Astrocyte (in vitro differentiated cells and primary cell): Measurements from ENCODE around the gene RTEL1. TPM values are rescaled to one million over a fixed set of nuclear protein-coding genes. Genes with fewer than 3 reads are reported as not detected.

ENCODE experiments used
- DNase-seq: peaks from one replicate; pipeline ENCODE4 v3.0.0-alpha.2; 2010; ENCODE audit warnings: low read depth
- FAIRE-seq: peaks from 2 replicates; lab custom pipeline; 2011; peaks lifted over from hg19 to GRCh38; lab: Jason Lieb, UNC
- H2AFZ ChIP-seq: 2 replicates; pipeline ENCODE4 v1.6.0; 2012; ENCODE audit warnings: low read depth, low read length, inconsistent platforms
- H3K27ac ChIP-seq: 2 replicates; pipeline ENCODE4 v1.5.1; 2011; ENCODE audit warnings: low read depth, low read length, inconsistent platforms
- H3K27me3 ChIP-seq: 2 replicates; pipeline ENCODE4 v1.6.0; 2011; ENCODE audit warnings: low read length, inconsistent platforms; ENCODE audit not compliant: insufficient read depth
- H3K36me3 ChIP-seq: 2 replicates; pipeline ENCODE4 v1.5.1; 2011; ENCODE audit warnings: low read length, inconsistent platforms; ENCODE audit not compliant: insufficient read depth
- H3K4me1 ChIP-seq: 2 replicates; pipeline ENCODE4 v1.5.1; 2011; ENCODE audit warnings: low read length, inconsistent platforms; ENCODE audit not compliant: insufficient read depth
- H3K4me2 ChIP-seq: 2 replicates; pipeline ENCODE4 v1.6.0; 2012; ENCODE audit warnings: low read length, inconsistent platforms
- H3K4me3 ChIP-seq: 2 replicates; pipeline ENCODE4 v1.5.1; 2011; ENCODE audit warnings: low read depth, mild to moderate bottlenecking, low read length, inconsistent platforms; ENCODE audit not compliant: insufficient read depth
- H3K79me2 ChIP-seq: 2 replicates; pipeline ENCODE4 v1.6.0; 2012; ENCODE audit warnings: mild to moderate bottlenecking, low read length, inconsistent platforms; ENCODE audit not compliant: insufficient read depth
- H3K9ac ChIP-seq: 2 replicates; pipeline ENCODE4 v1.6.0; 2012; ENCODE audit warnings: mild to moderate bottlenecking, low read length, inconsistent platforms
- H3K9me3 ChIP-seq: 2 replicates; pipeline ENCODE4 v1.5.1; 2012; ENCODE audit warnings: low read depth, mild to moderate bottlenecking, low read length, inconsistent platforms; ENCODE audit not compliant: insufficient read depth
- H4K20me1 ChIP-seq: 2 replicates; pipeline ENCODE4 v1.6.0; 2012; ENCODE audit warnings: low read length, inconsistent platforms; ENCODE audit not compliant: insufficient read depth
- H3K27ac Mint-ChIP-seq: one replicate; pipeline ENCODE4 v1.8.0; 2021; ENCODE audit warnings: mild to moderate bottlenecking, mixed read lengths; ENCODE audit not compliant: unreplicated experiment
- H3K27me3 Mint-ChIP-seq: one replicate; pipeline ENCODE4 v1.8.0; 2021; ENCODE audit warnings: low read depth, mixed read lengths; ENCODE audit not compliant: unreplicated experiment
- H3K36me3 Mint-ChIP-seq: one replicate; pipeline ENCODE4 v1.8.0; 2021; ENCODE audit warnings: low read depth, mixed read lengths; ENCODE audit not compliant: unreplicated experiment
- H3K4me1 Mint-ChIP-seq: one replicate; pipeline ENCODE4 v1.8.0; 2021; ENCODE audit warnings: low read depth, mixed read lengths; ENCODE audit not compliant: unreplicated experiment
- H3K4me3 Mint-ChIP-seq: one replicate; pipeline ENCODE4 v1.8.0; 2021; ENCODE audit warnings: mild to moderate bottlenecking, moderate library complexity, mixed read lengths; ENCODE audit not compliant: unreplicated experiment
- H3K9me3 Mint-ChIP-seq: one replicate; pipeline ENCODE4 v1.8.0; 2021; ENCODE audit warnings: mild to moderate bottlenecking, mixed read lengths; ENCODE audit not compliant: unreplicated experiment
- EZH2 ChIP-seq: IDR thresholded peaks from 2 replicates; pipeline ENCODE4 v1.6.1; 2012; ENCODE audit warnings: mild to moderate bottlenecking, low read length, inconsistent platforms; ENCODE audit not compliant: insufficient read depth
- total RNA-seq: library from RNA; stranded (reverse); gene quantifications from 2 replicates; pipeline ENCODE4 v1.2.1, GENCODE V29; 2021
- TF ChIP-seq, protein P1 (sequence below): IDR thresholded peaks from 2 replicates; pipeline ENCODE4 v1.5.1; 2011; ENCODE audit warnings: low read depth, mild to moderate bottlenecking, inconsistent platforms, low read length, moderate library complexity; ENCODE audit not compliant: insufficient read depth

The RTEL1 gene
- total RNA-seq, 1 donor from 2014 or later: 15.5 TPM

DNA sequence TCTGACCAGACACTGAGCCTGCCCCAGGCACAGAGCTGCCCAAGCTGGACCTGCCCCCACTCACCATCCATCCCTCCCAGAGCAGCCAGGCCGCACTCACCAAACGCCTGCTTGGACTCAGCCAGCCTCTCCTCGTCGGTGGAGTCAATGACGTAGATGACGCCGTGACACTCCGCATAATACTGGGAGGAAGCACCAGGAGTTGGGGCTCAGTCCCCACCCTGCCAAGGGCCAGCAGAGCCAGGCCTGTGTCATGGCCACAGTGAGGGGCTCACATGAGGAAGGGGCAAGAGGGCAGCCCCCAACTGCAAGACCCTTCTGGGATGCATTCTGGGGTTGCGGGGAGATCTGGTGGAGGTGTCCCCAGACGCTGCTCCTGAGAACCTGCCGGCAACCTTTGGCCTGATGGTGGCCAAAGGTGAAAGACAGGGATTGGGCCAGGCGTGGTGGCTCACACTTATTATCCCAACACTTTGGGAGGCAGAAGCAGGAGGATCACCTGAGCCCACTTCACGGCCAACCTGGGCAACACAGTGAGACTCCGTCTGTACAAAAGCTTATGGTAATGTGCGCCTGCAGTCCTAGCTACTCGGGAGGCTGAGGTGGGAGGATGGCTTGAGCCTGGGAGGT lies 44.0 kb downstream of the RTEL1 start:
- H3K79me2 ChIP-seq: peaks cover 47% of the 10 kb centered on the region
- H3K27ac ChIP-seq: no peak overlapping the region
- H3K36me3 ChIP-seq: peaks cover 9% of the 10 kb centered on the region
- no peaks in the 10 kb centered on the region for H3K9me3 Mint-ChIP-seq
- H3K9me3 ChIP-seq: no peaks in the 10 kb centered on the region
- no peak overlapping the region for H2AFZ ChIP-seq
- H3K4me2 ChIP-seq: no peak overlapping the region
- H3K4me1 Mint-ChIP-seq: peaks cover 12% of the 10 kb centered on the region
- no peaks in the 10 kb centered on the region for H3K27me3 Mint-ChIP-seq
- TF ChIP-seq, protein P1, sequence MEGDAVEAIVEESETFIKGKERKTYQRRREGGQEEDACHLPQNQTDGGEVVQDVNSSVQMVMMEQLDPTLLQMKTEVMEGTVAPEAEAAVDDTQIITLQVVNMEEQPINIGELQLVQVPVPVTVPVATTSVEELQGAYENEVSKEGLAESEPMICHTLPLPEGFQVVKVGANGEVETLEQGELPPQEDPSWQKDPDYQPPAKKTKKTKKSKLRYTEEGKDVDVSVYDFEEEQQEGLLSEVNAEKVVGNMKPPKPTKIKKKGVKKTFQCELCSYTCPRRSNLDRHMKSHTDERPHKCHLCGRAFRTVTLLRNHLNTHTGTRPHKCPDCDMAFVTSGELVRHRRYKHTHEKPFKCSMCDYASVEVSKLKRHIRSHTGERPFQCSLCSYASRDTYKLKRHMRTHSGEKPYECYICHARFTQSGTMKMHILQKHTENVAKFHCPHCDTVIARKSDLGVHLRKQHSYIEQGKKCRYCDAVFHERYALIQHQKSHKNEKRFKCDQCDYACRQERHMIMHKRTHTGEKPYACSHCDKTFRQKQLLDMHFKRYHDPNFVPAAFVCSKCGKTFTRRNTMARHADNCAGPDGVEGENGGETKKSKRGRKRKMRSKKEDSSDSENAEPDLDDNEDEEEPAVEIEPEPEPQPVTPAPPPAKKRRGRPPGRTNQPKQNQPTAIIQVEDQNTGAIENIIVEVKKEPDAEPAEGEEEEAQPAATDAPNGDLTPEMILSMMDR: no peak
- no peak for TF ChIP-seq EZH2
- no peak overlapping the region for H3K4me3 ChIP-seq
- no peak overlapping the region for H3K9ac ChIP-seq
- H3K4me1 ChIP-seq: peaks cover 39% of the 10 kb centered on the region
- no peaks in the 10 kb centered on the region for H3K27me3 ChIP-seq
- DNase-seq (no peak), FAIRE-seq (no peak)
- H3K4me3 Mint-ChIP-seq: no peak overlapping the region
- peaks cover 8% of the 10 kb centered on the region for H3K36me3 Mint-ChIP-seq
- no peak overlapping the region for H3K27ac Mint-ChIP-seq
- H4K20me1 ChIP-seq: peaks cover 16% of the 10 kb centered on the region

DNA sequence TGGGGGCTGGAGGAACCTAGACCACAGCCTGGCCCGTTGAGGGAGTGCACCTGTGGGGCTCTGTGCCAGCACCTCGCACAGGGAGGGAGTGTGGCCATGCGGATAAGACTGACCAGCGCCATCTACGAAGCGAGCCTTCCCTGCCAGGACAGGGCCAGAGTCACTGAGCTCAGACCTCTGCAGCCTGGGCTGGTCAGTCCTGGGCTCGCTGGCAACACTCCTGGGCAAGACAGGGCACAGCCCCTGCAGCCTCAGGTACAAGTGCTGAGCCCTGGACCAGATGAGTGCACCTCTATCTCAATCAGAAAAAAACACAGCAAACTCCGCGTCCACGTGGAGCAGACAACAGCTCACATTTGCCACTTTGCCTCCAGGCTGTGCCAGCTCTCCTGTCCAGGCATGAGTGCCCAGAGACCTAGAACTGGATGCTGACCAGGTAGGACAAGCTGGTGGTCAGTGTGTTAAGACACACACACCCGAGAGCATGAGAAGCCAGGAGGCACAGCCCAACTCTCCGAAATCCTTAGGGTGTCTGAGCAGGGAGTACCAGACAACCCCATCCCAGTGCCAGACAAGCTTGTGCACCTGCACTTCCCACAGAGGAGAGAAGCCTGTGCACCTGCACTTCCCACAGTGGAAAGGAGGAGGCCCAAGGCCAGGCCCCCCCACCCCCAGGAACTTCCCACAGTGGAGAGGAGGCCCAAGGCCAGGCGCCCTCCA lies 44.8 kb downstream of the RTEL1 start:
- Mint-ChIP-seq H3K9me3 (no peaks in the 10 kb centered on the region), H3K4me1 (peaks cover 11% of the 10 kb centered on the region), H3K4me3 (no peak overlapping the region), H3K36me3 (peaks cover 8% of the 10 kb centered on the region), H3K27ac (no peak overlapping the region), H3K27me3 (no peaks in the 10 kb centered on the region)
- H3K4me1 ChIP-seq: peaks cover 31% of the 10 kb centered on the region
- no peak overlapping the region for H3K27ac ChIP-seq
- TF ChIP-seq, protein P1: no peak
- TF ChIP-seq EZH2: no peak
- no peak overlapping the region for H3K4me3 ChIP-seq
- H3K4me2 ChIP-seq: no peak overlapping the region
- peaks cover 16% of the 10 kb centered on the region for H4K20me1 ChIP-seq
- DNase-seq (no peak), FAIRE-seq (no peak)
- no peaks in the 10 kb centered on the region for H3K9me3 ChIP-seq
- no peak overlapping the region for H3K9ac ChIP-seq
- no peak overlapping the region for H2AFZ ChIP-seq
- peaks cover 9% of the 10 kb centered on the region for H3K36me3 ChIP-seq
- no peaks in the 10 kb centered on the region for H3K27me3 ChIP-seq
- peaks cover 48% of the 10 kb centered on the region for H3K79me2 ChIP-seq
